IMR-90 (cell line): ENCODE results near the gene GDPD5.

ENCODE experiments used
- BHLHE40 ChIP-seq: fragments of 150-350 bp; IDR thresholded peaks from 2 replicates; pipeline ENCODE4 v1.6.1; 2016; ENCODE audit warnings: mild to moderate bottlenecking, low read depth, low read length
- CHD1 ChIP-seq: IDR thresholded peaks from 2 replicates; pipeline ENCODE4 v1.6.1; 2012; ENCODE audit warnings: low read depth, low read length, improper control_type of control experiment
- CTCF ChIP-seq: conservative IDR thresholded peaks from 2 replicates; pipeline ENCODE4 v1.5.1; 2012; ENCODE audit warnings: mild to moderate bottlenecking, low read depth, low read length, improper control_type of control experiment
- ELK1 ChIP-seq: fragments of 150-350 bp; IDR thresholded peaks from 2 replicates; pipeline ENCODE4 v1.6.1; 2016; ENCODE audit warnings: low read depth, mild to moderate bottlenecking, low read length, moderate library complexity, borderline replicate concordance
- FOS ChIP-seq: fragments of 150-350 bp; IDR thresholded peaks from 2 replicates; pipeline ENCODE4 v1.6.1; 2016; ENCODE audit warnings: low read depth, low read length
- MAZ ChIP-seq: IDR thresholded peaks from 2 replicates; pipeline ENCODE4 v1.6.1; 2012; ENCODE audit warnings: low read depth, mild to moderate bottlenecking, low read length, improper control_type of control experiment, moderate library complexity, borderline replicate concordance
- MXI1 ChIP-seq: IDR thresholded peaks from 2 replicates; pipeline ENCODE4 v1.6.1; 2012; ENCODE audit warnings: low read depth, mild to moderate bottlenecking, low read length, moderate library complexity, borderline replicate concordance
- POLR2A ChIP-seq: IDR thresholded peaks from 2 replicates; pipeline ENCODE4 v1.6.1; 2012; ENCODE audit warnings: mild to moderate bottlenecking, low read depth, low read length
- RAD21 ChIP-seq: IDR thresholded peaks from 2 replicates; pipeline ENCODE4 v1.6.1; 2012; ENCODE audit warnings: low read length, improper control_type of control experiment
- RCOR1 ChIP-seq: IDR thresholded peaks from 2 replicates; pipeline ENCODE4 v1.6.1; 2012; ENCODE audit warnings: mild to moderate bottlenecking, low read length, improper control_type of control experiment; ENCODE audit not compliant: insufficient replicate concordance
- RFX5 ChIP-seq: IDR thresholded peaks from 2 replicates; pipeline ENCODE4 v1.8.0; 2012; ENCODE audit warnings: low read depth, mild to moderate bottlenecking, low read length, moderate library complexity
- SMC3 ChIP-seq: fragments of 150-350 bp; IDR thresholded peaks from 2 replicates; pipeline ENCODE4 v1.6.1; 2016; ENCODE audit warnings: low read depth, mild to moderate bottlenecking, antibody characterized with exemption, low read length, moderate library complexity
- USF2 ChIP-seq: fragments of 150-350 bp; IDR thresholded peaks from 2 replicates; pipeline ENCODE4 v1.6.1; 2017; ENCODE audit warnings: mild to moderate bottlenecking, antibody characterized with exemption, low read length, low read depth

DNA sequence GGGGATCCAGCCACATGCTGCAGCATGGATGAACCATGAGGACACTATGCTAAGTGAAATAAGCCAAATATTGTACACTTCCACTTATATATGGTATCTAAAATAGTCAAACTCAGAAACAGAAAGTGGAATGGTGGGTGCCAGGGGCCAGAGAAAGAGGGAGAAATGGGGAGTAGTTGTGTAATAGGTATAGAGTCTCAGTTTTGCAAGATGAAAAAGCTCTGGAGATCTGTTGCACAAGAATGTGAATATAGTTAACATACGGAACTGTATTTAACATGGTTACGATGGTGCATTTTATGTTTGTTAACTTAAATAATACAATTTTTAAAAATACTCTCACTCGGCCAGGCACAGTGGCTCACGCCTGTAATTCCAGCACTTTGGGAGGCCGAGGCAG is 21.2 kb downstream of the GDPD5 start:
- TF ChIP-seq MAZ (no peak), CTCF (no peak), USF2 (no peak), POLR2A (no peak), RAD21 (no peak), CHD1 (no peak), ELK1 (no peak), MXI1 (no peak), RFX5 (no peak), FOS (no peak), SMC3 (no peak), RCOR1 (no peak), BHLHE40 (no peak)
